Measurements from ENCODE around the gene BHLHE40. TPM values are rescaled to one million over a fixed set of nuclear protein-coding genes. Genes with fewer than 3 reads are reported as not detected.

BHLHE40 gene
- total RNA-seq, 1 experiment from 2014 or later = 81.6 TPM

DNA sequence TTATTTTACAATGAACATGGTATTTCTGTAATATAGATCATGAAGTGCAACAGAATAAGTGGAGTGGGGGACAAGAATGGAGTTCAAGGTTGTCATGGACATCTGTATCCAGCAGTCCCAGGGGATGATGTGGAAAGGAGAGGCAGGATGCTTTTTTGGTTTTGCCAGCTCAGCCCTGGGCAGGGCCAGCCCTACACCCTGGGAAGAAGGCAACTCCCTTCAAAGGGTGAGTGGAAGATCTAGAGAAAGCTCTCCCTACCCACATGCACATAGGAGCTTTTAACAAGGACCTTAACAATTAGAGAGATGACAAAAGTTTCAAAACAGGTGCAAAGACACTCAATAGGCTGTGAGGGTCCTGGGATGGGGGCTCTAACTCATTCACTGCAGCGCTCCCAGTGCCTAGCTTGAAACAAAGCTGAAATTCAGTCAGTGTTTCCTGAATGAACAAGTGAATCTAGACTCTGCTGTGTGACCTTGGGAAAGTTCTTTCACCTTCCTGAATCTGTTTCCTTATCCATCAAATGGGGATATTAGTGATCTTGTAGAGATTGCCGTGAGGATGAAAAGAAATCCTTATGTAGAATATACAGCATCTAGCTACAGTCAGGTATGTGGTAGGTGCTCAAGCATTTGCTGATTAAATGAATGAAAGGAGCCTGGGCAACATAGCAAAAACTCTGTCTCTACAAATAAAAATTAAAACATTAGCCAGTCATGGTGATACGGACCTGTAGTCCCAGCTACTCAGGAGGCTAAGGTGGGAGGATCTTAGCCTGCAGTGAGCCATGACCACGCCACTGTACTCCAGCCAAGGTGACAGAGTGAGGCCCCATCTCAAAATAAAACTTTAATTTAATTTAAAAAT, 14.3 kb downstream of the BHLHE40 start (continued):
- TF ChIP-seq, protein P1, sequence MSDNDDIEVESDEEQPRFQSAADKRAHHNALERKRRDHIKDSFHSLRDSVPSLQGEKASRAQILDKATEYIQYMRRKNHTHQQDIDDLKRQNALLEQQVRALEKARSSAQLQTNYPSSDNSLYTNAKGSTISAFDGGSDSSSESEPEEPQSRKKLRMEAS (IDR thresholded peaks at IDR 0.05) = no peak
- TF ChIP-seq POLR2A (IDR thresholded peaks at IDR 0.05; ENCODE audit: borderline replicate concordance, extremely low read depth, insufficient read depth, insufficient read length) = no peak
- TF ChIP-seq FOSL1 (IDR thresholded peaks at IDR 0.05; ENCODE audit: low read depth) = no peak
- TF ChIP-seq, protein P2, sequence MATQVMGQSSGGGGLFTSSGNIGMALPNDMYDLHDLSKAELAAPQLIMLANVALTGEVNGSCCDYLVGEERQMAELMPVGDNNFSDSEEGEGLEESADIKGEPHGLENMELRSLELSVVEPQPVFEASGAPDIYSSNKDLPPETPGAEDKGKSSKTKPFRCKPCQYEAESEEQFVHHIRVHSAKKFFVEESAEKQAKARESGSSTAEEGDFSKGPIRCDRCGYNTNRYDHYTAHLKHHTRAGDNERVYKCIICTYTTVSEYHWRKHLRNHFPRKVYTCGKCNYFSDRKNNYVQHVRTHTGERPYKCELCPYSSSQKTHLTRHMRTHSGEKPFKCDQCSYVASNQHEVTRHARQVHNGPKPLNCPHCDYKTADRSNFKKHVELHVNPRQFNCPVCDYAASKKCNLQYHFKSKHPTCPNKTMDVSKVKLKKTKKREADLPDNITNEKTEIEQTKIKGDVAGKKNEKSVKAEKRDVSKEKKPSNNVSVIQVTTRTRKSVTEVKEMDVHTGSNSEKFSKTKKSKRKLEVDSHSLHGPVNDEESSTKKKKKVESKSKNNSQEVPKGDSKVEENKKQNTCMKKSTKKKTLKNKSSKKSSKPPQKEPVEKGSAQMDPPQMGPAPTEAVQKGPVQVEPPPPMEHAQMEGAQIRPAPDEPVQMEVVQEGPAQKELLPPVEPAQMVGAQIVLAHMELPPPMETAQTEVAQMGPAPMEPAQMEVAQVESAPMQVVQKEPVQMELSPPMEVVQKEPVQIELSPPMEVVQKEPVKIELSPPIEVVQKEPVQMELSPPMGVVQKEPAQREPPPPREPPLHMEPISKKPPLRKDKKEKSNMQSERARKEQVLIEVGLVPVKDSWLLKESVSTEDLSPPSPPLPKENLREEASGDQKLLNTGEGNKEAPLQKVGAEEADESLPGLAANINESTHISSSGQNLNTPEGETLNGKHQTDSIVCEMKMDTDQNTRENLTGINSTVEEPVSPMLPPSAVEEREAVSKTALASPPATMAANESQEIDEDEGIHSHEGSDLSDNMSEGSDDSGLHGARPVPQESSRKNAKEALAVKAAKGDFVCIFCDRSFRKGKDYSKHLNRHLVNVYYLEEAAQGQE (IDR thresholded peaks at IDR 0.05; ENCODE audit: low read depth) = no peak
- TF ChIP-seq SIN3A (IDR thresholded peaks at IDR 0.05; ENCODE audit: low read depth) = no peak
- no peak for TF ChIP-seq EGR1 (IDR thresholded peaks at IDR 0.05; ENCODE audit: low read depth)
- no peak for TF ChIP-seq YY1 (IDR thresholded peaks at IDR 0.05; ENCODE audit: extremely low read depth, insufficient replicate concordance, low read depth, low read length)
- TF ChIP-seq ZFX (IDR thresholded peaks at IDR 0.05) = no peak
- TF ChIP-seq EZH2 (IDR thresholded peaks at IDR 0.05) = no peak

All from HCT116 (cell line).